Panc1 (cell line): ENCODE measurements around the gene ASB2.

Source experiments
- POLR2AphosphoS5 ChIP-seq: IDR thresholded peaks from 2 replicates; pipeline ENCODE4 v1.6.1; 2012; ENCODE audit warnings: mild to moderate bottlenecking, low read depth, low read length, moderate library complexity
- SIN3A ChIP-seq: IDR thresholded peaks from 2 replicates; pipeline ENCODE4 v1.6.1; 2012; ENCODE audit warnings: low read depth, mild to moderate bottlenecking, low read length, moderate library complexity, borderline replicate concordance; ENCODE audit not compliant: insufficient read depth
- TF ChIP-seq, protein P1 (sequence below): fragments of 450-650 bp; IDR thresholded peaks from 2 replicates; pipeline ENCODE4 v1.5.1; 2017; ENCODE audit warnings: mild to moderate bottlenecking

DNA sequence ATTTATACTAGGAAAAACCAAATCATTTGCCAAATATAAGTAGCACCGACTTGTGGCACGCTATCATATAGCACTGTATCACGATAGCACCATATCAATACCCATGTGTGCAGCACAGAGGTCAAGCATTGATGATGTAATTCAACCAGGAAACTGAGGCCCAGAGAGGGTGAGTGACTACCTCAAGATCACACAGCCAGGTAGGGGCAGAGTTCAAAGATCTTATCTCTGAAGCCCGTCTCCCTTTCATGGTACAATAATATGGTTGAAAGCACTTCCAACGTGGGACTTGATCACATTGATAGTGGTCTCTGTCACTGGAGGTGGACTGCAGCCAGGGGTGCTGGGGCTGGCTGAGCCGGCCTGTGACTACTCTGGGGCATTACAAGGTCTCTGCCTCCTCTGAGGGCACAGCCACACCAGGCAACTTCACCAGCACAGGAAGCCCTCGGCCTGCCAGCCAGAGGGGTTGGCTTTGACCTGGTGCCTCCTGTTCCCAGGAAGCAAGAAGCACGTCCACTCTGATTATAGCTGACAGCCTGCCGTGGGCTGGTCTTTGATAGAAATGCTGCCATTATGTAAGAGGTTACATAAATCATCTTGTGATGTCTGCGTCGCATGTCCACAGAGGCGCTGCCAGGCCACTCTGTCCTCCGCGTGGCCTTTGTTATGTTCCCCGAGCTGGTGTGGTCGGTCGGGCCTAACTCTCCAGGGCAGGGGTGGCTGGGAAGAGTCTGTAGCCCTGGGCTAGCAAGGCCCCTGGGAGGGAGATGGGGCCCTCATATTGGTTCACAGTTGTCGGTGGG is 55.2 kb downstream of the ASB2 start:
- TF ChIP-seq, protein P1, sequence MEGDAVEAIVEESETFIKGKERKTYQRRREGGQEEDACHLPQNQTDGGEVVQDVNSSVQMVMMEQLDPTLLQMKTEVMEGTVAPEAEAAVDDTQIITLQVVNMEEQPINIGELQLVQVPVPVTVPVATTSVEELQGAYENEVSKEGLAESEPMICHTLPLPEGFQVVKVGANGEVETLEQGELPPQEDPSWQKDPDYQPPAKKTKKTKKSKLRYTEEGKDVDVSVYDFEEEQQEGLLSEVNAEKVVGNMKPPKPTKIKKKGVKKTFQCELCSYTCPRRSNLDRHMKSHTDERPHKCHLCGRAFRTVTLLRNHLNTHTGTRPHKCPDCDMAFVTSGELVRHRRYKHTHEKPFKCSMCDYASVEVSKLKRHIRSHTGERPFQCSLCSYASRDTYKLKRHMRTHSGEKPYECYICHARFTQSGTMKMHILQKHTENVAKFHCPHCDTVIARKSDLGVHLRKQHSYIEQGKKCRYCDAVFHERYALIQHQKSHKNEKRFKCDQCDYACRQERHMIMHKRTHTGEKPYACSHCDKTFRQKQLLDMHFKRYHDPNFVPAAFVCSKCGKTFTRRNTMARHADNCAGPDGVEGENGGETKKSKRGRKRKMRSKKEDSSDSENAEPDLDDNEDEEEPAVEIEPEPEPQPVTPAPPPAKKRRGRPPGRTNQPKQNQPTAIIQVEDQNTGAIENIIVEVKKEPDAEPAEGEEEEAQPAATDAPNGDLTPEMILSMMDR, result no peak
- TF ChIP-seq SIN3A (no peak), POLR2AphosphoS5 (no peak)
